GM23338 (cell line): Measurements from ENCODE around the gene PSMG1. TPM values are rescaled to one million over a fixed set of nuclear protein-coding genes. Genes with fewer than 3 reads are reported as not detected.
A peak's percentile ranks its signal among the peaks of the same experiment; 100 is the strongest.

Experiments
- ATAC-seq: fragments of 200-7000 bp; cut with Tn5 transposase; 3 replicates; pipeline ENCODE4 v1.9.1; 2020
- DNase-seq: peaks from one replicate; pipeline ENCODE4 v3.0.0-alpha.2; 2015; ENCODE audit warnings: low spot score
- H2AFZ ChIP-seq: fragments of 200-600 bp; sonication (generic); 2 replicates; pipeline ENCODE4 v1.8.0; 2016; ENCODE audit warnings: antibody characterized with exemption, mild to moderate bottlenecking, moderate library complexity
- H3F3A ChIP-seq: fragments of 200-600 bp; sonication (generic); replicated peaks from 2 replicates; pipeline ENCODE4 v1.8.0; 2017; ENCODE audit warnings: antibody characterized with exemption, mixed run types, low read depth
- H3K27ac ChIP-seq: fragments of 200-600 bp; sonication (generic); 2 replicates; pipeline ENCODE4 v1.6.1; 2016; ENCODE audit warnings: low read depth
- H3K27me3 ChIP-seq: fragments of 200-600 bp; sonication (generic); 2 replicates; pipeline ENCODE4 v1.8.0; 2016; ENCODE audit warnings: mild to moderate bottlenecking, mixed run types, moderate library complexity; ENCODE audit not compliant: insufficient read depth
- H3K36me3 ChIP-seq: fragments of 200-600 bp; sonication (generic); 2 replicates; pipeline ENCODE4 v1.8.0; 2016; ENCODE audit warnings: mild to moderate bottlenecking; ENCODE audit not compliant: insufficient read depth
- H3K4me1 ChIP-seq: fragments of 200-600 bp; sonication (generic); 2 replicates; pipeline ENCODE4 v1.8.0; 2016; ENCODE audit warnings: mild to moderate bottlenecking, moderate library complexity; ENCODE audit not compliant: insufficient read depth
- H3K4me2 ChIP-seq: fragments of 200-600 bp; sonication (generic); 2 replicates; pipeline ENCODE4 v1.7.1; 2017; ENCODE audit warnings: mixed run types
- H3K4me3 ChIP-seq: fragments of 200-600 bp; sonication (generic); 2 replicates; pipeline ENCODE4 v1.6.1; 2016; ENCODE audit warnings: mixed run types
- H3K79me2 ChIP-seq: fragments of 200-600 bp; sonication (generic); replicated peaks from 2 replicates; pipeline ENCODE4 v1.8.0; 2017; ENCODE audit warnings: mild to moderate bottlenecking; ENCODE audit not compliant: insufficient read depth
- H3K9me2 ChIP-seq: fragments of 200-600 bp; sonication (generic); 2 replicates; pipeline ENCODE4 v1.8.0; 2017; ENCODE audit not compliant: insufficient read depth
- H4K20me1 ChIP-seq: fragments of 200-600 bp; sonication (generic); replicated peaks from 2 replicates; pipeline ENCODE4 v1.8.0; 2017; ENCODE audit warnings: mild to moderate bottlenecking; ENCODE audit not compliant: insufficient read depth
- H3K27ac Mint-ChIP-seq: 2 replicates; pipeline ENCODE4 v1.8.0; 2020; ENCODE audit warnings: inconsistent platforms, mild to moderate bottlenecking, moderate library complexity, mixed read lengths
- H3K27me3 Mint-ChIP-seq: 3 replicates; pipeline ENCODE4 v1.8.0; 2022; ENCODE audit warnings: low read depth, mild to moderate bottlenecking, moderate library complexity, mixed read lengths, inconsistent platforms; ENCODE audit not compliant: insufficient read depth, poor library complexity
- H3K36me3 Mint-ChIP-seq: 3 replicates; pipeline ENCODE4 v1.8.0; 2021; ENCODE audit warnings: low read depth, mild to moderate bottlenecking, inconsistent platforms, moderate library complexity, mixed read lengths
- H3K4me1 Mint-ChIP-seq: 3 replicates; pipeline ENCODE4 v1.8.0; 2020; ENCODE audit warnings: mild to moderate bottlenecking, inconsistent platforms, mixed read lengths
- H3K4me3 Mint-ChIP-seq: 3 replicates; pipeline ENCODE4 v1.8.0; 2021; ENCODE audit warnings: moderate library complexity, mild to moderate bottlenecking, inconsistent platforms, mixed read lengths
- H3K9me3 Mint-ChIP-seq: 3 replicates; pipeline ENCODE4 v1.8.0; 2020; ENCODE audit warnings: moderate library complexity, mild to moderate bottlenecking, inconsistent platforms, mixed read lengths
- CREB1 ChIP-seq: fragments of 250-450 bp; sonication (Bioruptor Pico); IDR thresholded peaks from 2 replicates; pipeline ENCODE4 v1.5.0; 2020; ENCODE audit warnings: low read depth, mild to moderate bottlenecking, moderate library complexity
- ETS1 ChIP-seq: IDR thresholded peaks from 2 replicates; pipeline ENCODE4 v1.6.1; 2016; ENCODE audit warnings: antibody characterized with exemption
- EZH2 ChIP-seq: fragments of 200-600 bp; sonication (generic); IDR thresholded peaks from one replicate; pipeline ENCODE4 v1.8.0; 2017; ENCODE audit warnings: antibody characterized with exemption, mild to moderate bottlenecking, low read depth; ENCODE audit not compliant: unreplicated experiment
- EZH2phosphoT487 ChIP-seq: fragments of 200-600 bp; sonication (generic); IDR thresholded peaks from one replicate; pipeline ENCODE4 v1.8.1; 2018; ENCODE audit warnings: antibody characterized with exemption; ENCODE audit not compliant: unreplicated experiment
- JUNB ChIP-seq: IDR thresholded peaks from one replicate; pipeline ENCODE4 v1.6.1; 2016; ENCODE audit warnings: antibody characterized with exemption; ENCODE audit not compliant: unreplicated experiment
- NANOG ChIP-seq: IDR thresholded peaks from 2 replicates; pipeline ENCODE4 v1.6.1; 2016; ENCODE audit warnings: antibody characterized with exemption, borderline replicate concordance
- POLR2AphosphoS5 ChIP-seq: IDR thresholded peaks from 2 replicates; pipeline ENCODE4 v1.6.1; 2016; ENCODE audit warnings: antibody characterized with exemption, low read depth
- STAT1 ChIP-seq: IDR thresholded peaks from one replicate; pipeline ENCODE4 v1.6.1; 2016; ENCODE audit warnings: antibody characterized with exemption; ENCODE audit not compliant: unreplicated experiment
- ZNF114 ChIP-seq: fragments of 250-450 bp; sonication (Bioruptor Pico); IDR thresholded peaks from 2 replicates; pipeline ENCODE4 v1.5.0; 2020; ENCODE audit warnings: mild to moderate bottlenecking, moderate library complexity
- ZNF331 ChIP-seq: fragments of 250-450 bp; sonication (Bioruptor Pico); IDR thresholded peaks from 2 replicates; pipeline ENCODE4 v1.5.0; 2020; ENCODE audit warnings: low read depth, mild to moderate bottlenecking, moderate library complexity
- ZNF462 ChIP-seq: fragments of 250-450 bp; sonication (Bioruptor Pico); IDR thresholded peaks from 2 replicates; pipeline ENCODE4 v1.5.0; 2020; ENCODE audit warnings: mild to moderate bottlenecking, moderate library complexity
- polyA plus RNA-seq: library from polyadenylated mRNA; unstranded; fragments of >200 nt; fragmentation: Nextera tagmentation; extraction: Ambion mirVana; gene quantifications from 2 replicates; pipeline ENCODE4 v1.2.1, GENCODE V29; 2016
- total RNA-seq: library from RNA; depleted of rRNA; stranded (reverse); fragments of >200 nt; shearing (Covaris generic); gene quantifications from 2 replicates; pipeline ENCODE4 v1.2.3, GENCODE V29; 2014
- TF ChIP-seq, protein P1 (sequence below), 2 experiments: fragments of 200-600 bp in 1 of 2; sonication (generic) in 1 of 2; conservative IDR thresholded peaks; 2 replicates each; pipeline versions ENCODE4 v1.5.1 to v1.6.1; 2016 to 2017; ENCODE audit warnings: antibody characterized with exemption in 2 of 2, low read depth in 2 of 2, mild to moderate bottlenecking in 2 of 2, moderate library complexity in 1 of 2
- TF ChIP-seq, protein P2 (sequence below): IDR thresholded peaks from one replicate; pipeline ENCODE4 v1.6.1; 2018; ENCODE audit warnings: antibody characterized with exemption; ENCODE audit not compliant: unreplicated experiment

PSMG1 gene
- total and polyA plus RNA-seq, 2 experiments from 2014 or later = 78.4 to 158 TPM

- Histone ChIP-seq H3K9me2 (no peaks in the 10 kb centered on the region), H3K36me3 (peaks cover 4% of the 10 kb centered on the region; the same call in 1 of the 2 replicates), H3K79me2 (peaks cover 39% of the 10 kb centered on the region), H3K4me3 (peak overlapping the region; percentile 71; the same call in 1 of the 2 replicates), H3K4me1 (peaks cover 17% of the 10 kb centered on the region; the same call in 1 of the 2 replicates), H4K20me1 (peaks cover 8% of the 10 kb centered on the region), H3K4me2 (peak overlapping the region; percentile 80; the same call in 1 of the 2 replicates), H2AFZ (no peak overlapping the region), H3K27me3 (no peaks in the 10 kb centered on the region), H3F3A (no peaks in the 10 kb centered on the region; the same call in 1 of the 2 replicates), H3K27ac (no peak overlapping the region)
- Mint-ChIP-seq H3K4me1 (peaks cover 20% of the 10 kb centered on the region), H3K36me3 (peaks cover 32% of the 10 kb centered on the region), H3K9me3 (no peaks in the 10 kb centered on the region), H3K27me3 (peaks cover 8% of the 10 kb centered on the region), H3K27ac (no peak overlapping the region), H3K4me3 (peak overlapping the region; percentile 97)
- ATAC-seq (no peak), DNase-seq (no peak)
- TF ChIP-seq POLR2AphosphoS5 = no peak
- no peak for TF ChIP-seq ETS1
- no peak for TF ChIP-seq EZH2phosphoT487
- no peak for TF ChIP-seq ZNF462
- TF ChIP-seq ZNF114 (CRISPR knock-in tag) = no peak
- TF ChIP-seq, protein P1, sequence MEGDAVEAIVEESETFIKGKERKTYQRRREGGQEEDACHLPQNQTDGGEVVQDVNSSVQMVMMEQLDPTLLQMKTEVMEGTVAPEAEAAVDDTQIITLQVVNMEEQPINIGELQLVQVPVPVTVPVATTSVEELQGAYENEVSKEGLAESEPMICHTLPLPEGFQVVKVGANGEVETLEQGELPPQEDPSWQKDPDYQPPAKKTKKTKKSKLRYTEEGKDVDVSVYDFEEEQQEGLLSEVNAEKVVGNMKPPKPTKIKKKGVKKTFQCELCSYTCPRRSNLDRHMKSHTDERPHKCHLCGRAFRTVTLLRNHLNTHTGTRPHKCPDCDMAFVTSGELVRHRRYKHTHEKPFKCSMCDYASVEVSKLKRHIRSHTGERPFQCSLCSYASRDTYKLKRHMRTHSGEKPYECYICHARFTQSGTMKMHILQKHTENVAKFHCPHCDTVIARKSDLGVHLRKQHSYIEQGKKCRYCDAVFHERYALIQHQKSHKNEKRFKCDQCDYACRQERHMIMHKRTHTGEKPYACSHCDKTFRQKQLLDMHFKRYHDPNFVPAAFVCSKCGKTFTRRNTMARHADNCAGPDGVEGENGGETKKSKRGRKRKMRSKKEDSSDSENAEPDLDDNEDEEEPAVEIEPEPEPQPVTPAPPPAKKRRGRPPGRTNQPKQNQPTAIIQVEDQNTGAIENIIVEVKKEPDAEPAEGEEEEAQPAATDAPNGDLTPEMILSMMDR (conservative IDR thresholded peaks at IDR 0.05; ENCODE audit: low read depth in 2 of 2) = no peak
- no peak for TF ChIP-seq CREB1 (CRISPR knock-in tag)
- no peak for TF ChIP-seq NANOG
- TF ChIP-seq EZH2 = no peak
- no peak for TF ChIP-seq STAT1
- no peak for TF ChIP-seq ZNF331 (CRISPR knock-in tag)
- TF ChIP-seq JUNB = no peak
- TF ChIP-seq, protein P2, sequence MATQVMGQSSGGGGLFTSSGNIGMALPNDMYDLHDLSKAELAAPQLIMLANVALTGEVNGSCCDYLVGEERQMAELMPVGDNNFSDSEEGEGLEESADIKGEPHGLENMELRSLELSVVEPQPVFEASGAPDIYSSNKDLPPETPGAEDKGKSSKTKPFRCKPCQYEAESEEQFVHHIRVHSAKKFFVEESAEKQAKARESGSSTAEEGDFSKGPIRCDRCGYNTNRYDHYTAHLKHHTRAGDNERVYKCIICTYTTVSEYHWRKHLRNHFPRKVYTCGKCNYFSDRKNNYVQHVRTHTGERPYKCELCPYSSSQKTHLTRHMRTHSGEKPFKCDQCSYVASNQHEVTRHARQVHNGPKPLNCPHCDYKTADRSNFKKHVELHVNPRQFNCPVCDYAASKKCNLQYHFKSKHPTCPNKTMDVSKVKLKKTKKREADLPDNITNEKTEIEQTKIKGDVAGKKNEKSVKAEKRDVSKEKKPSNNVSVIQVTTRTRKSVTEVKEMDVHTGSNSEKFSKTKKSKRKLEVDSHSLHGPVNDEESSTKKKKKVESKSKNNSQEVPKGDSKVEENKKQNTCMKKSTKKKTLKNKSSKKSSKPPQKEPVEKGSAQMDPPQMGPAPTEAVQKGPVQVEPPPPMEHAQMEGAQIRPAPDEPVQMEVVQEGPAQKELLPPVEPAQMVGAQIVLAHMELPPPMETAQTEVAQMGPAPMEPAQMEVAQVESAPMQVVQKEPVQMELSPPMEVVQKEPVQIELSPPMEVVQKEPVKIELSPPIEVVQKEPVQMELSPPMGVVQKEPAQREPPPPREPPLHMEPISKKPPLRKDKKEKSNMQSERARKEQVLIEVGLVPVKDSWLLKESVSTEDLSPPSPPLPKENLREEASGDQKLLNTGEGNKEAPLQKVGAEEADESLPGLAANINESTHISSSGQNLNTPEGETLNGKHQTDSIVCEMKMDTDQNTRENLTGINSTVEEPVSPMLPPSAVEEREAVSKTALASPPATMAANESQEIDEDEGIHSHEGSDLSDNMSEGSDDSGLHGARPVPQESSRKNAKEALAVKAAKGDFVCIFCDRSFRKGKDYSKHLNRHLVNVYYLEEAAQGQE = no peak
Measured at GRCh38 chr21:39181205-39181818, 1.9 kb downstream of the PSMG1 start.
